HepG2 (cell line): ENCODE results near the gene PLEKHB1. TPM values are rescaled to one million over a fixed set of nuclear protein-coding genes. Genes with fewer than 3 reads are reported as not detected.

Experiments used
- CBX1 ChIP-seq: IDR thresholded peaks from one replicate; pipeline ENCODE4 v1.6.1; 2016; ENCODE audit warnings: antibody characterized with exemption, low read depth
- GABPB1 ChIP-seq: IDR thresholded peaks from 2 replicates; pipeline ENCODE4 v1.6.1; 2016; ENCODE audit warnings: mild to moderate bottlenecking, missing genetic modification reagents, moderate library complexity, missing compliant biosample characterization
- KLF15 ChIP-seq: sonication (generic); formaldehyde crosslinking; IDR thresholded peaks from 2 replicates; pipeline ENCODE4 v1.8.1; 2023; ENCODE audit warnings: borderline replicate concordance, mild to moderate bottlenecking, inconsistent platforms, missing genetic modification reagents, mixed read lengths
- NFRKB ChIP-seq: fragments of 450-650 bp; IDR thresholded peaks from 2 replicates; pipeline ENCODE4 v1.6.1; 2017
- SMAD9 ChIP-seq: sonication (generic); formaldehyde crosslinking; IDR thresholded peaks from 2 replicates; pipeline ENCODE4 v1.5.1; 2020; ENCODE audit warnings: mild to moderate bottlenecking, missing genetic modification reagents
- SMC3 ChIP-seq: IDR thresholded peaks from 2 replicates; pipeline ENCODE4 v1.6.1; 2011; ENCODE audit warnings: low read length, improper control_type of control experiment
- SP140L ChIP-seq: sonication (generic); formaldehyde crosslinking; IDR thresholded peaks from 2 replicates; pipeline ENCODE4 v1.4.0; 2020; ENCODE audit warnings: missing genetic modification reagents, borderline replicate concordance
- SP5 ChIP-seq: IDR thresholded peaks from 2 replicates; pipeline ENCODE4 v1.6.1; 2016; ENCODE audit warnings: low read depth, borderline replicate concordance
- ZFP37 ChIP-seq: sonication (generic); formaldehyde crosslinking; IDR thresholded peaks from 2 replicates; pipeline ENCODE4 v1.4.0; 2020; ENCODE audit warnings: missing genetic modification reagents, borderline replicate concordance
- ZNF274 ChIP-seq: sonication (generic); formaldehyde crosslinking; IDR thresholded peaks from 2 replicates; pipeline ENCODE4 v1.5.1; 2020; ENCODE audit warnings: mild to moderate bottlenecking, missing genetic modification reagents
- ZNF777 ChIP-seq: sonication (generic); formaldehyde crosslinking; IDR thresholded peaks from 2 replicates; pipeline ENCODE4 v1.4.0; 2020; ENCODE audit warnings: missing genetic modification reagents
- polyA plus RNA-seq, 8 experiments: library from polyadenylated mRNA; depleted of rRNA in 3 of 8; stranded (reverse) in 7 of 8; unstranded in 1 of 8; fragments of >200 nt; fragmentation: Illumina TruSeq in 4 of 8; extraction: Trizol in 4 of 8; gene quantifications; 2 replicates each; pipeline versions ENCODE4 v1.2.1 to v1.2.3, GENCODE V29; 2011 to 2016; ENCODE audit warnings: low read depth in 4 of 8, missing spikeins in 1 of 8, mixed read lengths in 1 of 8; ENCODE audit not compliant: insufficient read depth in 1 of 8
- total RNA-seq, 5 experiments: library from RNA; depleted of rRNA; stranded (reverse); fragments of >200 nt; fragmentation: Illumina TruSeq; extraction: Trizol; gene quantifications; 2 replicates each; pipeline ENCODE4 v1.2.3, GENCODE V29; 2016; ENCODE audit warnings: low read depth in 1 of 5
- TF ChIP-seq, protein P1 (sequence below): sonication (generic); formaldehyde crosslinking; IDR thresholded peaks from 2 replicates; pipeline ENCODE4 v1.4.0; 2020; ENCODE audit warnings: missing genetic modification reagents
- TF ChIP-seq, protein P2 (sequence below): sonication (generic); formaldehyde crosslinking; IDR thresholded peaks from 2 replicates; pipeline ENCODE4 v1.5.1; 2020; ENCODE audit warnings: mild to moderate bottlenecking, missing genetic modification reagents, moderate library complexity
- TF ChIP-seq, protein P3 (sequence below): sonication (generic); formaldehyde crosslinking; IDR thresholded peaks from 2 replicates; pipeline ENCODE4 v1.8.0; 2022; ENCODE audit warnings: missing genetic modification reagents, mild to moderate bottlenecking, borderline replicate concordance
- TF ChIP-seq, protein P4 (sequence below): sonication (generic); formaldehyde crosslinking; conservative IDR thresholded peaks from 2 replicates; pipeline ENCODE4 v1.4.0; 2020; ENCODE audit warnings: missing genetic modification reagents

The PLEKHB1 gene
- total and polyA plus RNA-seq, 2 of the 13 experiments (the other 11 are each of a cell fraction or from before 2014, with no cell fraction given), result 68.0 to 99.3 TPM

DNA sequence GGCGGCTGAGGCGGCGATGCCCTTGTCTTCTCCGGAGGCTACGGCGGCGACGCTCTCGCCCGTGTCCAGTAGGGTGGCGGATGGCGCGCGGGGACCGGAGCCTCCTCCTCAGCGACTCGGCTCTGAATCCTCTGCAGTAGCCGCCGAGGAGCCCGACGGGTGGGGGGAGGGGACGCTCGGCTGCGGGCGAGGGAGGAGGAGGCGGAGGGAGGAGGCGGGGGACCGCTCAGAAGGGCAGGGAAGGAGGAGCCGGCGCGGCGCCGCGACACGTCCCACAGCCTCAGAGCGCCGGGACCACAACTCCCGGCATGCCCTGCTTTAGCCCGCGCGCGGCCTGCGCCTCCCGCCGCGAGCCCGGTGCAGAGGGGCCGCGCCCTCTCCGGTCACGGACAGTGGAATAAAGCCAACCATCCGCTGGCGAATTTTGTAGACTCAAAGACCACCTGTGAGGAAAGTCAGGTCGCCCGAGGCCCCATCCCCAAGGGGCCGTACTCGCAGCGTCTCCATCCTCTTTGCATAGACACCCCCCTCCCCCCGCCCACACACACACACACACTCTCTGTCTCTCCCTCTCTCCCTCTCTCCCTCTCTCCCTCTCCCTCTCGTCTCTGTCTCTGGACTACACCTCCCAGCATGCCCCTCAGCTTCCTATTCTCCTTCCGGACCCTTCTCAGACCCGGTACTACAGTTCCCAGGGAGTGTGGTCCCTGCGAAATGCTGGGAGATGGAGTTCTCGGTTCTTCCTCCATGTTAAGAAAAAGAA lies 48.2 kb upstream of the PLEKHB1 start, which contains the start of gene FAM168A (continued):
- TF ChIP-seq, protein P1, sequence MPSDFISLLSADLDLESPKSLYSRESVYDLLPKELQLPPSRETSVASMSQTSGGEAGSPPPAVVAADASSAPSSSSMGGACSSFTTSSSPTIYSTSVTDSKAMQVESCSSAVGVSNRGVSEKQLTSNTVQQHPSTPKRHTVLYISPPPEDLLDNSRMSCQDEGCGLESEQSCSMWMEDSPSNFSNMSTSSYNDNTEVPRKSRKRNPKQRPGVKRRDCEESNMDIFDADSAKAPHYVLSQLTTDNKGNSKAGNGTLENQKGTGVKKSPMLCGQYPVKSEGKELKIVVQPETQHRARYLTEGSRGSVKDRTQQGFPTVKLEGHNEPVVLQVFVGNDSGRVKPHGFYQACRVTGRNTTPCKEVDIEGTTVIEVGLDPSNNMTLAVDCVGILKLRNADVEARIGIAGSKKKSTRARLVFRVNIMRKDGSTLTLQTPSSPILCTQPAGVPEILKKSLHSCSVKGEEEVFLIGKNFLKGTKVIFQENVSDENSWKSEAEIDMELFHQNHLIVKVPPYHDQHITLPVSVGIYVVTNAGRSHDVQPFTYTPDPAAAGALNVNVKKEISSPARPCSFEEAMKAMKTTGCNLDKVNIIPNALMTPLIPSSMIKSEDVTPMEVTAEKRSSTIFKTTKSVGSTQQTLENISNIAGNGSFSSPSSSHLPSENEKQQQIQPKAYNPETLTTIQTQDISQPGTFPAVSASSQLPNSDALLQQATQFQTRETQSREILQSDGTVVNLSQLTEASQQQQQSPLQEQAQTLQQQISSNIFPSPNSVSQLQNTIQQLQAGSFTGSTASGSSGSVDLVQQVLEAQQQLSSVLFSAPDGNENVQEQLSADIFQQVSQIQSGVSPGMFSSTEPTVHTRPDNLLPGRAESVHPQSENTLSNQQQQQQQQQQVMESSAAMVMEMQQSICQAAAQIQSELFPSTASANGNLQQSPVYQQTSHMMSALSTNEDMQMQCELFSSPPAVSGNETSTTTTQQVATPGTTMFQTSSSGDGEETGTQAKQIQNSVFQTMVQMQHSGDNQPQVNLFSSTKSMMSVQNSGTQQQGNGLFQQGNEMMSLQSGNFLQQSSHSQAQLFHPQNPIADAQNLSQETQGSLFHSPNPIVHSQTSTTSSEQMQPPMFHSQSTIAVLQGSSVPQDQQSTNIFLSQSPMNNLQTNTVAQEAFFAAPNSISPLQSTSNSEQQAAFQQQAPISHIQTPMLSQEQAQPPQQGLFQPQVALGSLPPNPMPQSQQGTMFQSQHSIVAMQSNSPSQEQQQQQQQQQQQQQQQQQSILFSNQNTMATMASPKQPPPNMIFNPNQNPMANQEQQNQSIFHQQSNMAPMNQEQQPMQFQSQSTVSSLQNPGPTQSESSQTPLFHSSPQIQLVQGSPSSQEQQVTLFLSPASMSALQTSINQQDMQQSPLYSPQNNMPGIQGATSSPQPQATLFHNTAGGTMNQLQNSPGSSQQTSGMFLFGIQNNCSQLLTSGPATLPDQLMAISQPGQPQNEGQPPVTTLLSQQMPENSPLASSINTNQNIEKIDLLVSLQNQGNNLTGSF, result no peak
- peak; percentile 20; the same call in 1 of the 2 replicates for TF ChIP-seq KLF15 (CRISPR knock-in tag)
- no peak for TF ChIP-seq ZFP37 (CRISPR knock-in tag)
- TF ChIP-seq NFRKB, result no peak
- no peak for TF ChIP-seq ZNF777
- no peak for TF ChIP-seq SMAD9
- TF ChIP-seq ZNF274, result peak; percentile 51; the same call in 1 of the 2 replicates
- peak; percentile 53 for TF ChIP-seq CBX1
- TF ChIP-seq, protein P2, sequence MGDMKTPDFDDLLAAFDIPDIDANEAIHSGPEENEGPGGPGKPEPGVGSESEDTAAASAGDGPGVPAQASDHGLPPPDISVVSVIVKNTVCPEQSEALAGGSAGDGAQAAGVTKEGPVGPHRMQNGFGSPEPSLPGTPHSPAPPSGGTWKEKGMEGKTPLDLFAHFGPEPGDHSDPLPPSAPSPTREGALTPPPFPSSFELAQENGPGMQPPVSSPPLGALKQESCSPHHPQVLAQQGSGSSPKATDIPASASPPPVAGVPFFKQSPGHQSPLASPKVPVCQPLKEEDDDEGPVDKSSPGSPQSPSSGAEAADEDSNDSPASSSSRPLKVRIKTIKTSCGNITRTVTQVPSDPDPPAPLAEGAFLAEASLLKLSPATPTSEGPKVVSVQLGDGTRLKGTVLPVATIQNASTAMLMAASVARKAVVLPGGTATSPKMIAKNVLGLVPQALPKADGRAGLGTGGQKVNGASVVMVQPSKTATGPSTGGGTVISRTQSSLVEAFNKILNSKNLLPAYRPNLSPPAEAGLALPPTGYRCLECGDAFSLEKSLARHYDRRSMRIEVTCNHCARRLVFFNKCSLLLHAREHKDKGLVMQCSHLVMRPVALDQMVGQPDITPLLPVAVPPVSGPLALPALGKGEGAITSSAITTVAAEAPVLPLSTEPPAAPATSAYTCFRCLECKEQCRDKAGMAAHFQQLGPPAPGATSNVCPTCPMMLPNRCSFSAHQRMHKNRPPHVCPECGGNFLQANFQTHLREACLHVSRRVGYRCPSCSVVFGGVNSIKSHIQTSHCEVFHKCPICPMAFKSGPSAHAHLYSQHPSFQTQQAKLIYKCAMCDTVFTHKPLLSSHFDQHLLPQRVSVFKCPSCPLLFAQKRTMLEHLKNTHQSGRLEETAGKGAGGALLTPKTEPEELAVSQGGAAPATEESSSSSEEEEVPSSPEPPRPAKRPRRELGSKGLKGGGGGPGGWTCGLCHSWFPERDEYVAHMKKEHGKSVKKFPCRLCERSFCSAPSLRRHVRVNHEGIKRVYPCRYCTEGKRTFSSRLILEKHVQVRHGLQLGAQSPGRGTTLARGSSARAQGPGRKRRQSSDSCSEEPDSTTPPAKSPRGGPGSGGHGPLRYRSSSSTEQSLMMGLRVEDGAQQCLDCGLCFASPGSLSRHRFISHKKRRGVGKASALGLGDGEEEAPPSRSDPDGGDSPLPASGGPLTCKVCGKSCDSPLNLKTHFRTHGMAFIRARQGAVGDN (CRISPR knock-in tag), result peak; percentile 78
- no peak for TF ChIP-seq SP140L
- TF ChIP-seq, protein P3, sequence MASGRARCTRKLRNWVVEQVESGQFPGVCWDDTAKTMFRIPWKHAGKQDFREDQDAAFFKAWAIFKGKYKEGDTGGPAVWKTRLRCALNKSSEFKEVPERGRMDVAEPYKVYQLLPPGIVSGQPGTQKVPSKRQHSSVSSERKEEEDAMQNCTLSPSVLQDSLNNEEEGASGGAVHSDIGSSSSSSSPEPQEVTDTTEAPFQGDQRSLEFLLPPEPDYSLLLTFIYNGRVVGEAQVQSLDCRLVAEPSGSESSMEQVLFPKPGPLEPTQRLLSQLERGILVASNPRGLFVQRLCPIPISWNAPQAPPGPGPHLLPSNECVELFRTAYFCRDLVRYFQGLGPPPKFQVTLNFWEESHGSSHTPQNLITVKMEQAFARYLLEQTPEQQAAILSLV (CRISPR knock-in tag), result peak; percentile 54; the same call in 1 of the 2 replicates
- TF ChIP-seq SMC3, result no peak
- TF ChIP-seq, protein P4, sequence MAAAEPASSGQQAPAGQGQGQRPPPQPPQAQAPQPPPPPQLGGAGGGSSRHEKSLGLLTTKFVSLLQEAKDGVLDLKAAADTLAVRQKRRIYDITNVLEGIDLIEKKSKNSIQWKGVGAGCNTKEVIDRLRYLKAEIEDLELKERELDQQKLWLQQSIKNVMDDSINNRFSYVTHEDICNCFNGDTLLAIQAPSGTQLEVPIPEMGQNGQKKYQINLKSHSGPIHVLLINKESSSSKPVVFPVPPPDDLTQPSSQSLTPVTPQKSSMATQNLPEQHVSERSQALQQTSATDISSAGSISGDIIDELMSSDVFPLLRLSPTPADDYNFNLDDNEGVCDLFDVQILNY (CRISPR knock-in tag), result 0 out of 2 replicates have a peak, but pooled peaks have one; percentile 43
- peak; percentile 73; the same call in 1 of the 2 replicates for TF ChIP-seq SP5 (CRISPR knock-in tag)
- TF ChIP-seq GABPB1 (CRISPR knock-in tag), result peak; percentile 95
